ENCODE results near the gene HMOX2.

- TF ChIP-seq CTCF (IDR thresholded peaks at IDR 0.05; ENCODE audit: borderline replicate concordance, extremely low read depth, low read length, poor library complexity, severe bottlenecking) (no peak), EZH2 (IDR thresholded peaks at IDR 0.05; ENCODE audit: borderline replicate concordance, low read depth, low read length, severe bottlenecking) (no peak)
Observed at GRCh38 chr16:4523686-4524085, 47.5 kb downstream of the HMOX2 start.

All from DND-41 (cell line).